Stomach (tissue), 4 donors: ENCODE results near the gene CCR8.

Experiments used
- CTCF ChIP-seq, 7 experiments: fragments of 450-650 bp in 4 of 7; fragments of 200-600 bp in 3 of 7; sonication (generic) in 3 of 7; IDR thresholded peaks; one replicate each; pipeline ENCODE4 v1.5.1; 2016 to 2019; ENCODE audit warnings: antibody characterized with exemption in 7 of 7, control low read depth in 2 of 7, mild to moderate bottlenecking in 1 of 7
- POLR2A ChIP-seq, 4 donors: fragments of 450-650 bp; IDR thresholded peaks; one replicate each; pipeline ENCODE4 v1.6.1; 2016; ENCODE audit warnings: antibody characterized with exemption in 4 of 4, control low read depth in 2 of 4, mild to moderate bottlenecking in 1 of 4, moderate library complexity in 1 of 4
- POLR2AphosphoS5 ChIP-seq, 3 donors: sonication (generic); formaldehyde crosslinking; IDR thresholded peaks; one replicate each; pipeline ENCODE4 v1.6.1; 2016; ENCODE audit warnings: antibody characterized with exemption in 3 of 3

- no peak for TF ChIP-seq CTCF (IDR thresholded peaks at IDR 0.05)
- no peak for TF ChIP-seq POLR2A (IDR thresholded peaks at IDR 0.05)
- TF ChIP-seq POLR2AphosphoS5 (IDR thresholded peaks at IDR 0.05) = no peak
Observed at GRCh38 chr3:39344746-39345344, 15.3 kb downstream of the CCR8 start.
